Colonic mucosa (tissue), 4 donors: ENCODE results near the gene NRAP. TPM values are rescaled to one million over a fixed set of nuclear protein-coding genes. Genes with fewer than 3 reads are reported as not detected.

Experiments used
- DNase-seq: peaks from one replicate; pipeline ENCODE4 v3.0.0-alpha.2; 2020
- H3K27ac ChIP-seq: fragments of 200-600 bp; one replicate; pipeline ENCODE4 v1.8.0; 2021
- H3K27me3 ChIP-seq: fragments of 200-600 bp; one replicate; pipeline ENCODE4 v1.8.0; 2021
- H3K36me3 ChIP-seq: fragments of 200-600 bp; one replicate; pipeline ENCODE4 v1.8.0; 2021
- H3K4me1 ChIP-seq: fragments of 200-600 bp; one replicate; pipeline ENCODE4 v1.8.0; 2021; ENCODE audit warnings: mild to moderate bottlenecking
- H3K4me3 ChIP-seq: fragments of 200-600 bp; one replicate; pipeline ENCODE4 v1.8.0; 2021
- H3K9ac ChIP-seq, 2 donors: one replicate each; pipeline ENCODE4 v1.7.0; 2013; ENCODE audit warnings: control low read depth in 2 of 2, low read depth in 2 of 2, low read length in 2 of 2
- H3K9me3 ChIP-seq: fragments of 200-600 bp; one replicate; pipeline ENCODE4 v1.8.0; 2021
- CTCF ChIP-seq: fragments of 200-600 bp; IDR thresholded peaks from one replicate; pipeline ENCODE4 v1.8.0; 2022; ENCODE audit warnings: antibody characterized with exemption, mild to moderate bottlenecking
- intact Hi-C: fragments of 100-400 bp; cut with DNase I; formaldehyde crosslinking; loops from one replicate; pipeline ENCODE4 v1.14.1; 2022
- total RNA-seq, 2 donors: library from RNA; stranded (reverse); fragmentation: NEBNext Ultra II Directional in 1 of 2; extraction: Animal tissue kit (Norgen Biotek cat#: 25700) in 1 of 2; gene quantifications; one replicate each; pipeline ENCODE4 v1.2.1, GENCODE V29; 2021
- donor health status: healthy.
- donor health status: DM: no; HTN: no; CAD: no.
- donor health status: DM: no; HTN: no; CAD: no.

The NRAP gene
- total RNA-seq, 2 donors from 2014 or later: 1.1 to 1.3 TPM

GRCh38 chr10:113562069-113562468 is 101.8 kb downstream of the NRAP start:
- intact Hi-C loops: no loop called here
- TF ChIP-seq CTCF: no peak
- Histone ChIP-seq H3K27ac (no peak overlapping the region), H3K4me3 (no peak overlapping the region), H3K9me3 (no peaks in the 10 kb centered on the region), H3K4me1 (no peaks in the 10 kb centered on the region), H3K36me3 (no peaks in the 10 kb centered on the region), H3K9ac (no peak overlapping the region), H3K27me3 (no peaks in the 10 kb centered on the region)
- DNase-seq: no peak

- no peak overlapping the region for H3K27ac ChIP-seq
- intact Hi-C loops: no loop called here
- H3K9ac ChIP-seq: no peak overlapping the region
- no peaks in the 10 kb centered on the region for H3K9me3 ChIP-seq
- H3K36me3 ChIP-seq: no peaks in the 10 kb centered on the region
- no peak overlapping the region for H3K4me3 ChIP-seq
- H3K27me3 ChIP-seq: no peaks in the 10 kb centered on the region
- no peak for TF ChIP-seq CTCF
- DNase-seq: no peak
- H3K4me1 ChIP-seq: no peaks in the 10 kb centered on the region
Measured at GRCh38 chr10:113561214-113561613, 102.6 kb downstream of the NRAP start.

- Histone ChIP-seq H3K27me3 (no peaks in the 10 kb centered on the region), H3K4me3 (no peak overlapping the region), H3K9ac (no peak overlapping the region), H3K36me3 (no peaks in the 10 kb centered on the region), H3K27ac (no peak overlapping the region), H3K9me3 (no peaks in the 10 kb centered on the region), H3K4me1 (no peaks in the 10 kb centered on the region)
- intact Hi-C loops: no loop called here
- TF ChIP-seq CTCF: no peak
- no peak for DNase-seq
Measured at GRCh38 chr10:113560071-113560470, 103.8 kb downstream of the NRAP start.

GRCh38 chr10:113557903-113558321 is 105.9 kb downstream of the NRAP start:
- Histone ChIP-seq H3K9ac (no peak overlapping the region), H3K27ac (no peak overlapping the region), H3K27me3 (no peaks in the 10 kb centered on the region), H3K4me1 (no peaks in the 10 kb centered on the region), H3K4me3 (no peak overlapping the region), H3K9me3 (no peaks in the 10 kb centered on the region), H3K36me3 (no peaks in the 10 kb centered on the region)
- intact Hi-C loops: no loop called here
- no peak for TF ChIP-seq CTCF
- DNase-seq: no peak

- Histone ChIP-seq H3K36me3 (no peaks in the 10 kb centered on the region), H3K9me3 (no peaks in the 10 kb centered on the region), H3K27ac (no peak overlapping the region), H3K4me1 (no peaks in the 10 kb centered on the region), H3K27me3 (no peaks in the 10 kb centered on the region), H3K9ac (no peak overlapping the region), H3K4me3 (no peak overlapping the region)
- DNase-seq: no peak
- intact Hi-C loops: no loop called here
- no peak for TF ChIP-seq CTCF
Measured at GRCh38 chr10:113557424-113557862, 106.4 kb downstream of the NRAP start.

- Histone ChIP-seq H3K27me3 (no peaks in the 10 kb centered on the region), H3K27ac (no peak overlapping the region), H3K4me1 (no peaks in the 10 kb centered on the region), H3K4me3 (no peak overlapping the region), H3K9ac (no peak overlapping the region), H3K9me3 (no peaks in the 10 kb centered on the region), H3K36me3 (no peaks in the 10 kb centered on the region)
- intact Hi-C loops: no loop called here
- no peak for DNase-seq
- TF ChIP-seq CTCF: no peak
Measured at GRCh38 chr10:113555751-113556150, 108.1 kb downstream of the NRAP start.
